Vagina (tissue), 2 donors: ENCODE results near the gene DAPK2. TPM values are rescaled to one million over a fixed set of nuclear protein-coding genes. Genes with fewer than 3 reads are reported as not detected.
A peak's percentile ranks its signal among the peaks of the same experiment; 100 is the strongest.

ENCODE experiments used
- DNase-seq, 2 donors: peaks; one replicate each; pipeline ENCODE4 v3.0.0-alpha.2; 2017; ENCODE audit errors: extremely low spot score in 2 of 2
- H3K27ac ChIP-seq: fragments of 200-600 bp; sonication (generic); one replicate; pipeline ENCODE4 v1.5.1; 2019
- H3K27me3 ChIP-seq: fragments of 200-600 bp; sonication (generic); one replicate; pipeline ENCODE4 v1.5.1; 2019
- H3K36me3 ChIP-seq, 2 donors: fragments of 200-600 bp; sonication (generic); one replicate each; pipeline ENCODE4 v1.5.1; 2017 to 2019
- H3K4me1 ChIP-seq: fragments of 200-600 bp; sonication (generic); one replicate; pipeline ENCODE4 v1.5.1; 2019
- H3K4me3 ChIP-seq, 2 donors: fragments of 200-600 bp; sonication (generic); 1 replicate in 1 of 2; 2 replicates in 1 of 2; pipeline ENCODE4 v1.5.1; 2016 to 2019
- H3K9me3 ChIP-seq: fragments of 200-600 bp; sonication (generic); one replicate; pipeline ENCODE4 v1.5.1; 2019
- POLR2A ChIP-seq, 2 donors: fragments of 450-650 bp; IDR thresholded peaks; one replicate each; pipeline ENCODE4 v1.6.1; 2017; ENCODE audit warnings: antibody characterized with exemption in 2 of 2, mild to moderate bottlenecking in 2 of 2, moderate library complexity in 2 of 2
- POLR2AphosphoS5 ChIP-seq, 2 donors: sonication (generic); formaldehyde crosslinking; IDR thresholded peaks; one replicate each; pipeline ENCODE4 v1.9.0; 2017; ENCODE audit warnings: antibody characterized with exemption in 2 of 2, mild to moderate bottlenecking in 2 of 2, low read depth in 1 of 2; ENCODE audit not compliant: insufficient read depth in 1 of 2
- intact Hi-C: fragments of 100-400 bp; cut with DNase I; formaldehyde crosslinking; loops from one replicate; pipeline ENCODE4 v1.15.1; 2023
- total RNA-seq: library from RNA; depleted of rRNA; stranded (reverse); fragments of >200 nt; gene quantifications from one replicate; pipeline ENCODE4 v1.2.3, GENCODE V29; 2016
- TF ChIP-seq, protein P1 (sequence below), 3 experiments: fragments of 450-650 bp in 2 of 3; fragments of 200-600 bp in 1 of 3; sonication (generic) in 1 of 3; IDR thresholded peaks; one replicate each; pipeline ENCODE4 v1.5.1; 2017 to 2019; ENCODE audit warnings: antibody characterized with exemption in 3 of 3, mild to moderate bottlenecking in 2 of 3, moderate library complexity in 2 of 3

The DAPK2 gene
- total RNA-seq, 1 donor from 2014 or later = 50.3 TPM

GRCh38 chr15:63922916-63923315 is 123.4 kb downstream of the DAPK2 start:
- intact Hi-C loops = no loop called here
- Histone ChIP-seq H3K4me1 (no peaks in the 10 kb centered on the region), H3K9me3 (no peaks in the 10 kb centered on the region), H3K4me3 (no peak overlapping the region), H3K27ac (no peak overlapping the region), H3K36me3 (peaks cover 0 to 5% of the 10 kb centered on the region in 2 donors), H3K27me3 (no peaks in the 10 kb centered on the region)
- DNase-seq = no peak
- no peak for TF ChIP-seq POLR2AphosphoS5 (IDR thresholded peaks at IDR 0.05; ENCODE audit: insufficient read depth in 1 of 2, low read depth in 1 of 2)
- no peak for TF ChIP-seq POLR2A (IDR thresholded peaks at IDR 0.05)
- TF ChIP-seq, protein P1, sequence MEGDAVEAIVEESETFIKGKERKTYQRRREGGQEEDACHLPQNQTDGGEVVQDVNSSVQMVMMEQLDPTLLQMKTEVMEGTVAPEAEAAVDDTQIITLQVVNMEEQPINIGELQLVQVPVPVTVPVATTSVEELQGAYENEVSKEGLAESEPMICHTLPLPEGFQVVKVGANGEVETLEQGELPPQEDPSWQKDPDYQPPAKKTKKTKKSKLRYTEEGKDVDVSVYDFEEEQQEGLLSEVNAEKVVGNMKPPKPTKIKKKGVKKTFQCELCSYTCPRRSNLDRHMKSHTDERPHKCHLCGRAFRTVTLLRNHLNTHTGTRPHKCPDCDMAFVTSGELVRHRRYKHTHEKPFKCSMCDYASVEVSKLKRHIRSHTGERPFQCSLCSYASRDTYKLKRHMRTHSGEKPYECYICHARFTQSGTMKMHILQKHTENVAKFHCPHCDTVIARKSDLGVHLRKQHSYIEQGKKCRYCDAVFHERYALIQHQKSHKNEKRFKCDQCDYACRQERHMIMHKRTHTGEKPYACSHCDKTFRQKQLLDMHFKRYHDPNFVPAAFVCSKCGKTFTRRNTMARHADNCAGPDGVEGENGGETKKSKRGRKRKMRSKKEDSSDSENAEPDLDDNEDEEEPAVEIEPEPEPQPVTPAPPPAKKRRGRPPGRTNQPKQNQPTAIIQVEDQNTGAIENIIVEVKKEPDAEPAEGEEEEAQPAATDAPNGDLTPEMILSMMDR (IDR thresholded peaks at IDR 0.05) = no peak

DNA sequence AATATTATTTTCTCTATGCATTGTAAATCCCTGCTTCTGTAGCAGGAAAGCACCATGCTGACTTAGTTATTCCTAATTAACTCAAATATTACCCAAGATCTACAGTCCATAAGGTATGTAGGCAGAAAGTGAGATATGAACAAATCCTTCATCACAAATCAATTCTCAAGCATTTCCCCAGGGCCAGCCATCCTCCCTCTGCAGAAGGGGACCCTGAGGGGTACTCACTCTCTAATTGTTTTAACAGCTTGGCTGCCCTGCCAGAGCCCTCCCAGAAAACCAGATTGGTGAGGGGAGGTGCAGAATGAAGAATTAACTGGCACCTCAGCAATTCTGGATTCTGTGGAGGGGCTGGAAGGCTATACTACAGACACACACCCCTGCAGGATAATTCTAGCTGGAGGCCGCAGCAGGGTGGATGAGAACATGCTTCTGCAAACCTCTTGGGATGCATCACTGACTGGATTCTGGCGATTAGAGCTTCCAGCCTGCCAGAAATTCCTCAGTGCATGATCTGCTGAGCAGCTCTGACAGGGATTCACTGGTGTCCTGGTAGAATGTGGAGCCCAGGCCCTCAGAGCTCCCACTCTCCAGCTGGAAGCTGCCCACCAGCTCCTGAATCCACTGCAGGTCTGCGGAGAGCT is 123.9 kb downstream of the DAPK2 start:
- Histone ChIP-seq H3K27me3 (no peaks in the 10 kb centered on the region), H3K4me3 (no peak overlapping the region), H3K36me3 (peaks cover 0 to 5% of the 10 kb centered on the region in 2 donors), H3K27ac (no peak overlapping the region), H3K9me3 (no peaks in the 10 kb centered on the region), H3K4me1 (no peaks in the 10 kb centered on the region)
- intact Hi-C loops = no loop called here
- no peak for TF ChIP-seq POLR2AphosphoS5 (IDR thresholded peaks at IDR 0.05; ENCODE audit: insufficient read depth in 1 of 2, low read depth in 1 of 2)
- TF ChIP-seq, protein P1 (IDR thresholded peaks at IDR 0.05) = no peak
- TF ChIP-seq POLR2A (IDR thresholded peaks at IDR 0.05) = no peak
- DNase-seq = no peak

DNA sequence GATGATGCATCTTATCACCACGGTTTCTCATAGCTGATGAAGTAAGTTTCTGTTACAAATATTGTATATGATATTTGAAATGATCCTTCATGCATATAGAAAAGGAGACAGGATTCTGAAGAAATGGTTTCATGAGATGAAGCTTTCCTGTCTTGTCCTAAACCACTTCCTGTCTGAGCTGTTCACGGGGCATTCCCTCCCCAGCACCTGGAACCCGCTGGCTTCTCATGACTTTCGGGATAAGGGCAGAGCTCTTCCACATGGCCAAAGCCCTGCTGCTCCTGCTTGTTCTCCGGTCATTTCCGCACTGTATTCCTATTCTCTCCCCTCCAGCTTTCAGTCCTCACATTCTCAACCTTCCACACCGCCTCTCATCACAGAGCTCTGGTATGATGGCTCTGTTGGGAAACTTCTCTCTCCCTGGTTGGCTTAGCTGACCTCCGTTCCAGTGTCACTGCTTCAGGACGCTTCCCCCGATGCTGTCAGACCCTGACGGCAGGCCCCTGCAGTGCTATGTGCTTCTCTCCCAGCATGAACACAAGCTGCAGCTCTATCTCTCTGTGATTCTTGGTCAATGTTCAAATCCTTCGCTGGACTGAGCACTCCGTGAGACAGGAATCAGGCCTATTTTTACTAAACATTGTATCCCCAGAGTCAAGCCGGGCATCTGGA is 125.6 kb downstream of the DAPK2 start:
- Histone ChIP-seq H3K4me1 (peaks cover 16% of the 10 kb centered on the region), H3K4me3 (no peak overlapping the region), H3K27me3 (no peaks in the 10 kb centered on the region), H3K27ac (no peak overlapping the region), H3K36me3 (peaks cover 0 to 5% of the 10 kb centered on the region in 2 donors), H3K9me3 (no peaks in the 10 kb centered on the region)
- TF ChIP-seq POLR2A (IDR thresholded peaks at IDR 0.05) (no peak), POLR2AphosphoS5 (IDR thresholded peaks at IDR 0.05; ENCODE audit: insufficient read depth in 1 of 2, low read depth in 1 of 2) (no peak)
- TF ChIP-seq, protein P1 (IDR thresholded peaks at IDR 0.05) = no peak
- no peak for DNase-seq
- intact Hi-C loops = no loop called here

- H3K9me3 ChIP-seq = no peaks in the 10 kb centered on the region
- intact Hi-C loops = no loop called here
- H3K4me1 ChIP-seq = peaks cover 16% of the 10 kb centered on the region
- no peak overlapping the region for H3K4me3 ChIP-seq
- H3K36me3 ChIP-seq = peaks cover 0 to 5% of the 10 kb centered on the region in 2 donors
- H3K27ac ChIP-seq = no peak overlapping the region
- no peak for DNase-seq
- H3K27me3 ChIP-seq = no peaks in the 10 kb centered on the region
- TF ChIP-seq POLR2A (IDR thresholded peaks at IDR 0.05) (no peak), POLR2AphosphoS5 (IDR thresholded peaks at IDR 0.05; ENCODE audit: insufficient read depth in 1 of 2, low read depth in 1 of 2) (no peak)
- TF ChIP-seq, protein P1 (IDR thresholded peaks at IDR 0.05) = no peak
Observed at GRCh38 chr15:63918901-63919348, 127.4 kb downstream of the DAPK2 start.

DNA sequence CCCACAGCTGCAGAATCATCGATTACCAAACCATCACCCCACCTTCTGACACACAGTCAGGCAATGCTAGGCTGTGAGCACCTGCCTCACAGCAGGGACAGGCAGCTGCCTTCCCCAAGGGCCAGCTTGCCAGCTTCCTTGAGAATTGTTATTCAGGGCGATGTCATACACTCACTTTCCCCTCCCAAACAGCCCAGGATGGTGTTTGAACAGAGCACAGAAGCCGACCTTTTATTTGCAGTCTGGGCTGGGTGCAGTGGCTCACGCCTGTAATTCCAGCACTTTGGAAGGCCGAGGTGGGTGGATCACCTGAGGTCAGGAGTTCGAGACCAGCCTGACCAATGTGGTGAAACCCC is 128.0 kb downstream of the DAPK2 start:
- Histone ChIP-seq H3K27me3 (no peaks in the 10 kb centered on the region), H3K27ac (peak overlapping the region; percentile 11), H3K9me3 (no peaks in the 10 kb centered on the region), H3K4me3 (no peak overlapping the region), H3K4me1 (peaks cover 16% of the 10 kb centered on the region), H3K36me3 (peaks cover 0 to 3% of the 10 kb centered on the region in 2 donors)
- DNase-seq = no peak
- intact Hi-C loops = no loop called here
- TF ChIP-seq POLR2AphosphoS5 (IDR thresholded peaks at IDR 0.05; ENCODE audit: insufficient read depth in 1 of 2, low read depth in 1 of 2) (no peak), POLR2A (IDR thresholded peaks at IDR 0.05) (no peak)
- TF ChIP-seq, protein P1 (IDR thresholded peaks at IDR 0.05) = no peak
